A549 treated with dexamethasone at 1 μM for 4 hours (cell line): ENCODE measurements around the gene RANBP2. TPM values are rescaled to one million over a fixed set of nuclear protein-coding genes. Genes with fewer than 3 reads are reported as not detected.

Experiments used
- total RNA-seq: library from RNA; stranded (reverse); fragments of 200-300 nt; extraction: Qiagen RNA extraction; gene quantifications from 5 replicates; pipeline ENCODE4 v1.2.3, GENCODE V29; 2022

RANBP2 gene
- total RNA-seq: 22.8 to 37.8 TPM (median 32.0 TPM) in 5 replicates

GRCh38 chr2:108719149-108720044 lies at the start of gene RANBP2:
Gene RANBP2, plus strand, starts transcription at chr2:108719482. Its CDS starts 125 bp downstream, at chr2:108719607.

DNA sequence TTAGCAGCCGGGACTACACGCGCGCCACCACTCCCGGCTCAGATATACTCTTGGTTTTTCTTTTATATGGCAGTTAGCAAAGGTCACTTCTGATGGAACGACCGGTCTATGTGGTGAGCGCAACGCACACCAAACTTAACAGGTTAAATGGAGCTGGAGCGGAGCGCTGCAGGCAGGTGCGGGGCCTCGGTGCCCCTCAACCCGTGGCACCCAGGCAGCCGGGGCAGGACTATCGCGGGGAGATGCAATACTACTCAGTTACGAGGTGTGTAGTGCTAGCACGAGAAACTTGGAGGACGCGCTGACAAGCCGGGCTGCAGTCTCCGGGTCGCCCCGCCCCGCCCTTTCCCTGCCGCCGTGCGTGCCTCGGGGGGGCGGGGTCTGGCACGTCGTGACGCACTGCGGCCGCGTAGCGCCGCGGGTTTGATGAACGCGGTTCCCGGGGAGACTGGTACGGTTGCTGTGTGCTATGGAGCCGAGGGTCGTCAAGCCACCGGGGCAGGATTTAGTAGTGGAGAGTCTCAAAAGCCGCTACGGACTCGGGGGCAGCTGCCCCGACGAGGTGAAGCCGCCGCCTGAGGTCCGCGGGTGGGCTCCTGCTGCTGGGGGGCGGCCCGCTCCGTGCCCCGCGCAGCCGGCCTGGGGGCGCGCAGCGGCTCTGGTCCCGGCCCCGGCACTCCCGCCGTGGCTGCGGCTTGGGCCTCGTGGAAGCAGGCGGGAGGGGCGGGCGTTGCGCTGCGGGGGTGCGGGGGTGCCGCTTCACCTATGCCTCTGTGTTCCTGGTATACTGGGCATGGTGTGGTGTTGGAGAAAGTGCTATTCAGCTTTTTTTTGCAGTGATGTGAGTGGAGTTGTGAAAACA lies 67.3 kb downstream of the RANBP2 start, which contains the start of gene CCDC138:
TSS of gene CCDC138 (plus strand) at position 418 of the 862 bp plus-strand sequence. CDS start at position 470, 52 bp downstream.

Other genes with a start within 250 kb of the RANBP2 start
- 44.6 to 80.9 TPM (median 68.5 TPM) in 5 replicates for gene LIMS1, start 185.0 kb upstream of the RANBP2 start, total RNA-seq
- gene CCDC138, start 67.3 kb downstream of the RANBP2 start, total RNA-seq: 6.8 to 8.4 TPM (median 7.8 TPM) in 5 replicates